ENCODE measurements around the gene BICD1.

The BICD1 gene

GRCh38 chr12:32284561-32284960 is 177.9 kb downstream of the BICD1 start:
- DNase-seq (ENCODE audit: low read depth): no peak

GRCh38 chr12:32285021-32285420 is 178.4 kb downstream of the BICD1 start:
- no peak for DNase-seq (ENCODE audit: low read depth)

GRCh38 chr12:32285489-32285888 is 178.8 kb downstream of the BICD1 start:
- DNase-seq (ENCODE audit: low read depth): no peak

GRCh38 chr12:32290411-32290810 is 183.8 kb downstream of the BICD1 start:
- DNase-seq (ENCODE audit: low read depth): no peak

- no peak for DNase-seq (ENCODE audit: low read depth)
Observed at GRCh38 chr12:32292151-32292550, 185.5 kb downstream of the BICD1 start.

- DNase-seq (ENCODE audit: low read depth): no peak
Observed at GRCh38 chr12:32293808-32294419, 187.3 kb downstream of the BICD1 start.

- DNase-seq (ENCODE audit: low read depth): no peak
Observed at GRCh38 chr12:32296567-32296966, 189.9 kb downstream of the BICD1 start.

- DNase-seq (ENCODE audit: low read depth): peak; percentile 26
Observed at GRCh38 chr12:32298917-32299316, 192.3 kb downstream of the BICD1 start.

- no peak for DNase-seq (ENCODE audit: low read depth)
Observed at GRCh38 chr12:32301216-32301615, 194.6 kb downstream of the BICD1 start.

- no peak for DNase-seq (ENCODE audit: low read depth)
Observed at GRCh38 chr12:32302218-32303173, 195.8 kb downstream of the BICD1 start.

GRCh38 chr12:32303174-32303549 is 196.5 kb downstream of the BICD1 start:
- DNase-seq (ENCODE audit: low read depth): no peak

GRCh38 chr12:32305163-32305562 is 198.5 kb downstream of the BICD1 start:
- DNase-seq (ENCODE audit: low read depth): no peak

- DNase-seq (ENCODE audit: low read depth): no peak
Observed at GRCh38 chr12:32307326-32307725, 200.7 kb downstream of the BICD1 start.

- DNase-seq (ENCODE audit: low read depth): no peak
Observed at GRCh38 chr12:32309811-32310736, 203.4 kb downstream of the BICD1 start.

GRCh38 chr12:32312049-32312670 is 205.5 kb downstream of the BICD1 start:
- DNase-seq (ENCODE audit: low read depth): peak; percentile 34

GRCh38 chr12:32322354-32322753 is 215.7 kb downstream of the BICD1 start:
- no peak for DNase-seq (ENCODE audit: low read depth)

GRCh38 chr12:32331133-32331532 is 224.5 kb downstream of the BICD1 start:
- no peak for DNase-seq (ENCODE audit: low read depth)

- no peak for DNase-seq (ENCODE audit: low read depth)
Observed at GRCh38 chr12:32332446-32332845, 225.8 kb downstream of the BICD1 start.

- no peak for DNase-seq (ENCODE audit: low read depth)
Observed at GRCh38 chr12:32334371-32334777, 227.7 kb downstream of the BICD1 start.

GRCh38 chr12:32336261-32336660 is 229.6 kb downstream of the BICD1 start:
- no peak for DNase-seq (ENCODE audit: low read depth)

GRCh38 chr12:32343496-32343895 is 236.8 kb downstream of the BICD1 start:
- DNase-seq (ENCODE audit: low read depth): no peak

- DNase-seq (ENCODE audit: low read depth): no peak
Observed at GRCh38 chr12:32344047-32344446, 237.4 kb downstream of the BICD1 start.
